ENCODE measurements around the gene HLCS. TPM values are rescaled to one million over a fixed set of nuclear protein-coding genes. Genes with fewer than 3 reads are reported as not detected.

The HLCS gene
- total RNA-seq, 6 experiments from 2014 or later: 12.6 to 19.1 (median 16.0) TPM

GRCh38 chr21:36776981-36777617, 189.4 kb downstream of the HLCS start:
- Histone ChIP-seq H3K27me3 (no peaks in the 10 kb centered on the region), H3K4me3 (no peak overlapping the region), H3K27ac (no peak overlapping the region), H3K4me1 (peaks cover 0 to 12% (median 4%) of the 10 kb centered on the region in 4 donors), H3K36me3 (no peaks in the 10 kb centered on the region), H3K9me3 (no peaks in the 10 kb centered on the region)
- ATAC-seq: no peak
- TF ChIP-seq CTCF (IDR thresholded peaks at IDR 0.05): no peak
- no peak for TF ChIP-seq POLR2A (IDR thresholded peaks at IDR 0.05)
- peak in 1 of 3 donors; percentile 18 for DNase-seq
- intact Hi-C loops (cut with DNase I): no loop called here
- WGBS (ENCODE audit: insufficient coverage, low coverage, low lambda C conversion rate, missing lambda C conversion rate): 70% methylated on average over 10 of the region's 10 CpGs

GRCh38 chr21:36773995-36774394, 192.5 kb downstream of the HLCS start:
- ATAC-seq: no peak
- Histone ChIP-seq H3K9me3 (no peaks in the 10 kb centered on the region), H3K36me3 (no peaks in the 10 kb centered on the region), H3K4me3 (no peak overlapping the region), H3K27me3 (no peaks in the 10 kb centered on the region), H3K4me1 (peaks cover 0 to 12% (median 4%) of the 10 kb centered on the region in 4 donors), H3K27ac (no peak overlapping the region)
- WGBS (ENCODE audit: insufficient coverage, low coverage, low lambda C conversion rate, missing lambda C conversion rate): 59% methylated on average over 8 of the region's 8 CpGs
- TF ChIP-seq CTCF (IDR thresholded peaks at IDR 0.05): no peak
- no peak for TF ChIP-seq POLR2A (IDR thresholded peaks at IDR 0.05)
- intact Hi-C loops (cut with DNase I): no loop called here
- no peak for DNase-seq

- intact Hi-C loops (cut with DNase I): no loop called here
- no peaks in the 10 kb centered on the region for H3K9me3 ChIP-seq
- TF ChIP-seq CTCF (IDR thresholded peaks at IDR 0.05) (no peak), POLR2A (IDR thresholded peaks at IDR 0.05) (no peak)
- H3K27ac ChIP-seq: peak overlapping the region in 1 of 3 donors; percentile 11
- DNase-seq (peak; percentile 90 to 96 (median 94)), ATAC-seq (peak; percentile 97 to 99 (median 98))
- peaks cover 0 to 12% (median 4%) of the 10 kb centered on the region in 4 donors for H3K4me1 ChIP-seq
- H3K36me3 ChIP-seq: no peaks in the 10 kb centered on the region
- WGBS (ENCODE audit: insufficient coverage, low coverage, low lambda C conversion rate, missing lambda C conversion rate): 23% methylated on average over 5 of the region's 5 CpGs
- H3K27me3 ChIP-seq: no peaks in the 10 kb centered on the region
- no peak overlapping the region for H3K4me3 ChIP-seq
These were observed 193.4 kb downstream of the HLCS start for GRCh38 chr21:36773117-36773516.

- no peak overlapping the region for H3K4me3 ChIP-seq
- no peaks in the 10 kb centered on the region for H3K27me3 ChIP-seq
- no peaks in the 10 kb centered on the region for H3K36me3 ChIP-seq
- DNase-seq (no peak), ATAC-seq (no peak)
- peaks cover 0 to 12% (median 4%) of the 10 kb centered on the region in 4 donors for H3K4me1 ChIP-seq
- intact Hi-C loops (cut with DNase I): no loop called here
- H3K9me3 ChIP-seq: no peaks in the 10 kb centered on the region
- H3K27ac ChIP-seq: no peak overlapping the region
- 64% methylated on average over 7 of the region's 8 CpGs for WGBS (ENCODE audit: insufficient coverage, low coverage, low lambda C conversion rate, missing lambda C conversion rate)
- TF ChIP-seq CTCF (IDR thresholded peaks at IDR 0.05) (no peak), POLR2A (IDR thresholded peaks at IDR 0.05) (no peak)
These were observed 197.2 kb downstream of the HLCS start for GRCh38 chr21:36769051-36769839.

Measured in right lobe of liver (tissue), 6 donors.